GM23338 (cell line): ENCODE data around the gene RAPGEF5. TPM values are rescaled to one million over a fixed set of nuclear protein-coding genes. Genes with fewer than 3 reads are reported as not detected.

Experiments used
- ATAC-seq: fragments of 200-7000 bp; cut with Tn5 transposase; 3 replicates; pipeline ENCODE4 v1.9.1; 2020
- DNase-seq: peaks from one replicate; pipeline ENCODE4 v3.0.0-alpha.2; 2015; ENCODE audit warnings: low spot score
- H2AFZ ChIP-seq: fragments of 200-600 bp; sonication (generic); 2 replicates; pipeline ENCODE4 v1.8.0; 2016; ENCODE audit warnings: antibody characterized with exemption, mild to moderate bottlenecking, moderate library complexity
- H3F3A ChIP-seq: fragments of 200-600 bp; sonication (generic); replicated peaks from 2 replicates; pipeline ENCODE4 v1.8.0; 2017; ENCODE audit warnings: antibody characterized with exemption, mixed run types, low read depth
- H3K27ac ChIP-seq: fragments of 200-600 bp; sonication (generic); 2 replicates; pipeline ENCODE4 v1.6.1; 2016; ENCODE audit warnings: low read depth
- H3K27me3 ChIP-seq: fragments of 200-600 bp; sonication (generic); 2 replicates; pipeline ENCODE4 v1.8.0; 2016; ENCODE audit warnings: mild to moderate bottlenecking, mixed run types, moderate library complexity; ENCODE audit not compliant: insufficient read depth
- H3K36me3 ChIP-seq: fragments of 200-600 bp; sonication (generic); 2 replicates; pipeline ENCODE4 v1.8.0; 2016; ENCODE audit warnings: mild to moderate bottlenecking; ENCODE audit not compliant: insufficient read depth
- H3K4me1 ChIP-seq: fragments of 200-600 bp; sonication (generic); 2 replicates; pipeline ENCODE4 v1.8.0; 2016; ENCODE audit warnings: mild to moderate bottlenecking, moderate library complexity; ENCODE audit not compliant: insufficient read depth
- H3K4me2 ChIP-seq: fragments of 200-600 bp; sonication (generic); 2 replicates; pipeline ENCODE4 v1.7.1; 2017; ENCODE audit warnings: mixed run types
- H3K4me3 ChIP-seq: fragments of 200-600 bp; sonication (generic); 2 replicates; pipeline ENCODE4 v1.6.1; 2016; ENCODE audit warnings: mixed run types
- H3K79me2 ChIP-seq: fragments of 200-600 bp; sonication (generic); replicated peaks from 2 replicates; pipeline ENCODE4 v1.8.0; 2017; ENCODE audit warnings: mild to moderate bottlenecking; ENCODE audit not compliant: insufficient read depth
- H3K9me2 ChIP-seq: fragments of 200-600 bp; sonication (generic); 2 replicates; pipeline ENCODE4 v1.8.0; 2017; ENCODE audit not compliant: insufficient read depth
- H4K20me1 ChIP-seq: fragments of 200-600 bp; sonication (generic); replicated peaks from 2 replicates; pipeline ENCODE4 v1.8.0; 2017; ENCODE audit warnings: mild to moderate bottlenecking; ENCODE audit not compliant: insufficient read depth
- H3K27ac Mint-ChIP-seq: 2 replicates; pipeline ENCODE4 v1.8.0; 2020; ENCODE audit warnings: inconsistent platforms, mild to moderate bottlenecking, moderate library complexity, mixed read lengths
- H3K27me3 Mint-ChIP-seq: 3 replicates; pipeline ENCODE4 v1.8.0; 2022; ENCODE audit warnings: low read depth, mild to moderate bottlenecking, moderate library complexity, mixed read lengths, inconsistent platforms; ENCODE audit not compliant: insufficient read depth, poor library complexity
- H3K36me3 Mint-ChIP-seq: 3 replicates; pipeline ENCODE4 v1.8.0; 2021; ENCODE audit warnings: low read depth, mild to moderate bottlenecking, inconsistent platforms, moderate library complexity, mixed read lengths
- H3K4me1 Mint-ChIP-seq: 3 replicates; pipeline ENCODE4 v1.8.0; 2020; ENCODE audit warnings: mild to moderate bottlenecking, inconsistent platforms, mixed read lengths
- H3K4me3 Mint-ChIP-seq: 3 replicates; pipeline ENCODE4 v1.8.0; 2021; ENCODE audit warnings: moderate library complexity, mild to moderate bottlenecking, inconsistent platforms, mixed read lengths
- H3K9me3 Mint-ChIP-seq: 3 replicates; pipeline ENCODE4 v1.8.0; 2020; ENCODE audit warnings: moderate library complexity, mild to moderate bottlenecking, inconsistent platforms, mixed read lengths
- CREB1 ChIP-seq: fragments of 250-450 bp; sonication (Bioruptor Pico); IDR thresholded peaks from 2 replicates; pipeline ENCODE4 v1.5.0; 2020; ENCODE audit warnings: low read depth, mild to moderate bottlenecking, moderate library complexity
- EZH2 ChIP-seq: fragments of 200-600 bp; sonication (generic); IDR thresholded peaks from one replicate; pipeline ENCODE4 v1.8.0; 2017; ENCODE audit warnings: antibody characterized with exemption, mild to moderate bottlenecking, low read depth; ENCODE audit not compliant: unreplicated experiment
- EZH2phosphoT487 ChIP-seq: fragments of 200-600 bp; sonication (generic); IDR thresholded peaks from one replicate; pipeline ENCODE4 v1.8.1; 2018; ENCODE audit warnings: antibody characterized with exemption; ENCODE audit not compliant: unreplicated experiment
- JUNB ChIP-seq: IDR thresholded peaks from one replicate; pipeline ENCODE4 v1.6.1; 2016; ENCODE audit warnings: antibody characterized with exemption; ENCODE audit not compliant: unreplicated experiment
- NANOG ChIP-seq: IDR thresholded peaks from 2 replicates; pipeline ENCODE4 v1.6.1; 2016; ENCODE audit warnings: antibody characterized with exemption, borderline replicate concordance
- POLR2AphosphoS5 ChIP-seq: IDR thresholded peaks from 2 replicates; pipeline ENCODE4 v1.6.1; 2016; ENCODE audit warnings: antibody characterized with exemption, low read depth
- STAT1 ChIP-seq: IDR thresholded peaks from one replicate; pipeline ENCODE4 v1.6.1; 2016; ENCODE audit warnings: antibody characterized with exemption; ENCODE audit not compliant: unreplicated experiment
- ZNF114 ChIP-seq: fragments of 250-450 bp; sonication (Bioruptor Pico); IDR thresholded peaks from 2 replicates; pipeline ENCODE4 v1.5.0; 2020; ENCODE audit warnings: mild to moderate bottlenecking, moderate library complexity
- ZNF331 ChIP-seq: fragments of 250-450 bp; sonication (Bioruptor Pico); IDR thresholded peaks from 2 replicates; pipeline ENCODE4 v1.5.0; 2020; ENCODE audit warnings: low read depth, mild to moderate bottlenecking, moderate library complexity
- polyA plus RNA-seq: library from polyadenylated mRNA; unstranded; fragments of >200 nt; fragmentation: Nextera tagmentation; extraction: Ambion mirVana; gene quantifications from 2 replicates; pipeline ENCODE4 v1.2.1, GENCODE V29; 2016
- total RNA-seq: library from RNA; depleted of rRNA; stranded (reverse); fragments of >200 nt; shearing (Covaris generic); gene quantifications from 2 replicates; pipeline ENCODE4 v1.2.3, GENCODE V29; 2014
- TF ChIP-seq, protein P1 (sequence below): IDR thresholded peaks from one replicate; pipeline ENCODE4 v1.6.1; 2018; ENCODE audit warnings: antibody characterized with exemption; ENCODE audit not compliant: unreplicated experiment
- TF ChIP-seq, protein P2 (sequence below): IDR thresholded peaks from 2 replicates; pipeline ENCODE4 v1.6.1; 2016; ENCODE audit warnings: antibody characterized with exemption
- TF ChIP-seq, protein P3 (sequence below): fragments of 250-450 bp; sonication (Bioruptor Pico); IDR thresholded peaks from 2 replicates; pipeline ENCODE4 v1.5.0; 2020; ENCODE audit warnings: mild to moderate bottlenecking, moderate library complexity
- TF ChIP-seq, protein P4 (sequence below), 2 experiments: fragments of 200-600 bp in 1 of 2; sonication (generic) in 1 of 2; conservative IDR thresholded peaks; 2 replicates each; pipeline versions ENCODE4 v1.5.1 to v1.6.1; 2016 to 2017; ENCODE audit warnings: antibody characterized with exemption in 2 of 2, low read depth in 2 of 2, mild to moderate bottlenecking in 2 of 2, moderate library complexity in 1 of 2

Gene RAPGEF5
- total and polyA plus RNA-seq, 2 experiments from 2014 or later = 6.3 to 13.1 TPM

DNA sequence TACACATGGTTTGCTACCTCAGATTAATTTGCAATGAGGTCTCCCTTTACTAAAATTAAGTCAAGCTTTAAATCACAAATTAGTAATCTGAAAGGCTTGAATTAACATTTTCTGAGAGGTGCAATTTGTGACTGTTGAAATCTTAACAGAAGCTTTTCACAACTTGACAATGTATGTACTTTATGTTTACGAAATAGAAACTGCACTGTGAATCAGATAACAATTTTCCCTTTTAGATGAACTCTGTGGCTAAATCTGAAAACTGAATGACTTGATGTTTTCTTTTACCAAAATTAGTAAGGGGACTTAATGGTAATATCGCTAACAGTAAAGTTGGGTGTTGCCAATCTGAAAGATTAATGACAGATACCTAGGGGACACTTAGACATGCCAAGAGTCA is 197.6 kb downstream of the RAPGEF5 start:
- H2AFZ ChIP-seq = no peak overlapping the region
- no peaks in the 10 kb centered on the region for H3K27me3 Mint-ChIP-seq
- H3K36me3 Mint-ChIP-seq = peaks cover 5% of the 10 kb centered on the region; the same call in 1 of the 3 replicates
- DNase-seq (no peak), ATAC-seq (no peak)
- H3F3A ChIP-seq = no peaks in the 10 kb centered on the region
- H3K27ac ChIP-seq = no peak overlapping the region
- H3K79me2 ChIP-seq = no peaks in the 10 kb centered on the region
- no peak overlapping the region for H3K4me2 ChIP-seq
- TF ChIP-seq STAT1 (no peak), NANOG (no peak), ZNF331 (CRISPR knock-in tag) (no peak), JUNB (no peak), POLR2AphosphoS5 (no peak), EZH2 (no peak), CREB1 (CRISPR knock-in tag) (no peak), ZNF114 (CRISPR knock-in tag) (no peak), EZH2phosphoT487 (no peak)
- TF ChIP-seq, protein P1, sequence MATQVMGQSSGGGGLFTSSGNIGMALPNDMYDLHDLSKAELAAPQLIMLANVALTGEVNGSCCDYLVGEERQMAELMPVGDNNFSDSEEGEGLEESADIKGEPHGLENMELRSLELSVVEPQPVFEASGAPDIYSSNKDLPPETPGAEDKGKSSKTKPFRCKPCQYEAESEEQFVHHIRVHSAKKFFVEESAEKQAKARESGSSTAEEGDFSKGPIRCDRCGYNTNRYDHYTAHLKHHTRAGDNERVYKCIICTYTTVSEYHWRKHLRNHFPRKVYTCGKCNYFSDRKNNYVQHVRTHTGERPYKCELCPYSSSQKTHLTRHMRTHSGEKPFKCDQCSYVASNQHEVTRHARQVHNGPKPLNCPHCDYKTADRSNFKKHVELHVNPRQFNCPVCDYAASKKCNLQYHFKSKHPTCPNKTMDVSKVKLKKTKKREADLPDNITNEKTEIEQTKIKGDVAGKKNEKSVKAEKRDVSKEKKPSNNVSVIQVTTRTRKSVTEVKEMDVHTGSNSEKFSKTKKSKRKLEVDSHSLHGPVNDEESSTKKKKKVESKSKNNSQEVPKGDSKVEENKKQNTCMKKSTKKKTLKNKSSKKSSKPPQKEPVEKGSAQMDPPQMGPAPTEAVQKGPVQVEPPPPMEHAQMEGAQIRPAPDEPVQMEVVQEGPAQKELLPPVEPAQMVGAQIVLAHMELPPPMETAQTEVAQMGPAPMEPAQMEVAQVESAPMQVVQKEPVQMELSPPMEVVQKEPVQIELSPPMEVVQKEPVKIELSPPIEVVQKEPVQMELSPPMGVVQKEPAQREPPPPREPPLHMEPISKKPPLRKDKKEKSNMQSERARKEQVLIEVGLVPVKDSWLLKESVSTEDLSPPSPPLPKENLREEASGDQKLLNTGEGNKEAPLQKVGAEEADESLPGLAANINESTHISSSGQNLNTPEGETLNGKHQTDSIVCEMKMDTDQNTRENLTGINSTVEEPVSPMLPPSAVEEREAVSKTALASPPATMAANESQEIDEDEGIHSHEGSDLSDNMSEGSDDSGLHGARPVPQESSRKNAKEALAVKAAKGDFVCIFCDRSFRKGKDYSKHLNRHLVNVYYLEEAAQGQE = no peak
- TF ChIP-seq, protein P2, sequence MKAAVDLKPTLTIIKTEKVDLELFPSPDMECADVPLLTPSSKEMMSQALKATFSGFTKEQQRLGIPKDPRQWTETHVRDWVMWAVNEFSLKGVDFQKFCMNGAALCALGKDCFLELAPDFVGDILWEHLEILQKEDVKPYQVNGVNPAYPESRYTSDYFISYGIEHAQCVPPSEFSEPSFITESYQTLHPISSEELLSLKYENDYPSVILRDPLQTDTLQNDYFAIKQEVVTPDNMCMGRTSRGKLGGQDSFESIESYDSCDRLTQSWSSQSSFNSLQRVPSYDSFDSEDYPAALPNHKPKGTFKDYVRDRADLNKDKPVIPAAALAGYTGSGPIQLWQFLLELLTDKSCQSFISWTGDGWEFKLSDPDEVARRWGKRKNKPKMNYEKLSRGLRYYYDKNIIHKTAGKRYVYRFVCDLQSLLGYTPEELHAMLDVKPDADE = no peak
- TF ChIP-seq, protein P3, sequence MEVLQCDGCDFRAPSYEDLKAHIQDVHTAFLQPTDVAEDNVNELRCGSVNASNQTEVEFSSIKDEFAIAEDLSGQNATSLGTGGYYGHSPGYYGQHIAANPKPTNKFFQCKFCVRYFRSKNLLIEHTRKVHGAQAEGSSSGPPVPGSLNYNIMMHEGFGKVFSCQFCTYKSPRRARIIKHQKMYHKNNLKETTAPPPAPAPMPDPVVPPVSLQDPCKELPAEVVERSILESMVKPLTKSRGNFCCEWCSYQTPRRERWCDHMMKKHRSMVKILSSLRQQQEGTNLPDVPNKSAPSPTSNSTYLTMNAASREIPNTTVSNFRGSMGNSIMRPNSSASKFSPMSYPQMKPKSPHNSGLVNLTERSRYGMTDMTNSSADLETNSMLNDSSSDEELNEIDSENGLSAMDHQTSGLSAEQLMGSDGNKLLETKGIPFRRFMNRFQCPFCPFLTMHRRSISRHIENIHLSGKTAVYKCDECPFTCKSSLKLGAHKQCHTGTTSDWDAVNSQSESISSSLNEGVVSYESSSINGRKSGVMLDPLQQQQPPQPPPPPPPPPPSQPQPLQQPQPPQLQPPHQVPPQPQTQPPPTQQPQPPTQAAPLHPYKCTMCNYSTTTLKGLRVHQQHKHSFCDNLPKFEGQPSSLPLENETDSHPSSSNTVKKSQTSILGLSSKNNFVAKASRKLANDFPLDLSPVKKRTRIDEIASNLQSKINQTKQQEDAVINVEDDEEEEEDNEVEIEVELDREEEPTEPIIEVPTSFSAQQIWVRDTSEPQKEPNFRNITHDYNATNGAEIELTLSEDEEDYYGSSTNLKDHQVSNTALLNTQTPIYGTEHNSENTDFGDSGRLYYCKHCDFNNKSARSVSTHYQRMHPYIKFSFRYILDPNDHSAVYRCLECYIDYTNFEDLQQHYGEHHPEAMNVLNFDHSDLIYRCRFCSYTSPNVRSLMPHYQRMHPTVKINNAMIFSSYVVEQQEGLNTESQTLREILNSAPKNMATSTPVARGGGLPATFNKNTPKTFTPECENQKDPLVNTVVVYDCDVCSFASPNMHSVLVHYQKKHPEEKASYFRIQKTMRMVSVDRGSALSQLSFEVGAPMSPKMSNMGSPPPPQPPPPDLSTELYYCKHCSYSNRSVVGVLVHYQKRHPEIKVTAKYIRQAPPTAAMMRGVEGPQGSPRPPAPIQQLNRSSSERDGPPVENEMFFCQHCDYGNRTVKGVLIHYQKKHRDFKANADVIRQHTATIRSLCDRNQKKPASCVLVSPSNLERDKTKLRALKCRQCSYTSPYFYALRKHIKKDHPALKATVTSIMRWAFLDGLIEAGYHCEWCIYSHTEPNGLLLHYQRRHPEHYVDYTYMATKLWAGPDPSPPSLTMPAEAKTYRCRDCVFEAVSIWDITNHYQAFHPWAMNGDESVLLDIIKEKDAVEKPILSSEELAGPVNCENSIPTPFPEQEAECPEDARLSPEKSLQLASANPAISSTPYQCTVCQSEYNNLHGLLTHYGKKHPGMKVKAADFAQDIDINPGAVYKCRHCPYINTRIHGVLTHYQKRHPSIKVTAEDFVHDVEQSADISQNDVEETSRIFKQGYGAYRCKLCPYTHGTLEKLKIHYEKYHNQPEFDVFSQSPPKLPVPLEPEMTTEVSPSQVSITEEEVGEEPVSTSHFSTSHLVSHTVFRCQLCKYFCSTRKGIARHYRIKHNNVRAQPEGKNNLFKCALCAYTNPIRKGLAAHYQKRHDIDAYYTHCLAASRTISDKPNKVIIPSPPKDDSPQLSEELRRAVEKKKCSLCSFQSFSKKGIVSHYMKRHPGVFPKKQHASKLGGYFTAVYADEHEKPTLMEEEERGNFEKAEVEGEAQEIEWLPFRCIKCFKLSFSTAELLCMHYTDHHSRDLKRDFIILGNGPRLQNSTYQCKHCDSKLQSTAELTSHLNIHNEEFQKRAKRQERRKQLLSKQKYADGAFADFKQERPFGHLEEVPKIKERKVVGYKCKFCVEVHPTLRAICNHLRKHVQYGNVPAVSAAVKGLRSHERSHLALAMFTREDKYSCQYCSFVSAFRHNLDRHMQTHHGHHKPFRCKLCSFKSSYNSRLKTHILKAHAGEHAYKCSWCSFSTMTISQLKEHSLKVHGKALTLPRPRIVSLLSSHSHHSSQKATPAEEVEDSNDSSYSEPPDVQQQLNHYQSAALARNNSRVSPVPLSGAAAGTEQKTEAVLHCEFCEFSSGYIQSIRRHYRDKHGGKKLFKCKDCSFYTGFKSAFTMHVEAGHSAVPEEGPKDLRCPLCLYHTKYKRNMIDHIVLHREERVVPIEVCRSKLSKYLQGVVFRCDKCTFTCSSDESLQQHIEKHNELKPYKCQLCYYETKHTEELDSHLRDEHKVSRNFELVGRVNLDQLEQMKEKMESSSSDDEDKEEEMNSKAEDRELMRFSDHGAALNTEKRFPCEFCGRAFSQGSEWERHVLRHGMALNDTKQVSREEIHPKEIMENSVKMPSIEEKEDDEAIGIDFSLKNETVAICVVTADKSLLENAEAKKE (CRISPR knock-in tag) = no peak
- TF ChIP-seq, protein P4, sequence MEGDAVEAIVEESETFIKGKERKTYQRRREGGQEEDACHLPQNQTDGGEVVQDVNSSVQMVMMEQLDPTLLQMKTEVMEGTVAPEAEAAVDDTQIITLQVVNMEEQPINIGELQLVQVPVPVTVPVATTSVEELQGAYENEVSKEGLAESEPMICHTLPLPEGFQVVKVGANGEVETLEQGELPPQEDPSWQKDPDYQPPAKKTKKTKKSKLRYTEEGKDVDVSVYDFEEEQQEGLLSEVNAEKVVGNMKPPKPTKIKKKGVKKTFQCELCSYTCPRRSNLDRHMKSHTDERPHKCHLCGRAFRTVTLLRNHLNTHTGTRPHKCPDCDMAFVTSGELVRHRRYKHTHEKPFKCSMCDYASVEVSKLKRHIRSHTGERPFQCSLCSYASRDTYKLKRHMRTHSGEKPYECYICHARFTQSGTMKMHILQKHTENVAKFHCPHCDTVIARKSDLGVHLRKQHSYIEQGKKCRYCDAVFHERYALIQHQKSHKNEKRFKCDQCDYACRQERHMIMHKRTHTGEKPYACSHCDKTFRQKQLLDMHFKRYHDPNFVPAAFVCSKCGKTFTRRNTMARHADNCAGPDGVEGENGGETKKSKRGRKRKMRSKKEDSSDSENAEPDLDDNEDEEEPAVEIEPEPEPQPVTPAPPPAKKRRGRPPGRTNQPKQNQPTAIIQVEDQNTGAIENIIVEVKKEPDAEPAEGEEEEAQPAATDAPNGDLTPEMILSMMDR (conservative IDR thresholded peaks at IDR 0.05; ENCODE audit: low read depth in 2 of 2) = no peak
- no peak overlapping the region for H3K27ac Mint-ChIP-seq
- no peaks in the 10 kb centered on the region for H3K9me2 ChIP-seq
- H4K20me1 ChIP-seq = no peaks in the 10 kb centered on the region
- H3K4me1 Mint-ChIP-seq = peaks cover 8% of the 10 kb centered on the region
- H3K9me3 Mint-ChIP-seq = no peaks in the 10 kb centered on the region
- no peaks in the 10 kb centered on the region for H3K27me3 ChIP-seq
- no peak overlapping the region for H3K4me3 ChIP-seq
- H3K4me3 Mint-ChIP-seq = no peak overlapping the region
- H3K36me3 ChIP-seq = no peaks in the 10 kb centered on the region
- H3K4me1 ChIP-seq = peaks cover 2% of the 10 kb centered on the region; the same call in 1 of the 2 replicates
